ENCODE measurements around the gene KCNQ1.
A peak's percentile ranks its signal among the peaks of the same experiment; 100 is the strongest.

The KCNQ1 gene

DNA sequence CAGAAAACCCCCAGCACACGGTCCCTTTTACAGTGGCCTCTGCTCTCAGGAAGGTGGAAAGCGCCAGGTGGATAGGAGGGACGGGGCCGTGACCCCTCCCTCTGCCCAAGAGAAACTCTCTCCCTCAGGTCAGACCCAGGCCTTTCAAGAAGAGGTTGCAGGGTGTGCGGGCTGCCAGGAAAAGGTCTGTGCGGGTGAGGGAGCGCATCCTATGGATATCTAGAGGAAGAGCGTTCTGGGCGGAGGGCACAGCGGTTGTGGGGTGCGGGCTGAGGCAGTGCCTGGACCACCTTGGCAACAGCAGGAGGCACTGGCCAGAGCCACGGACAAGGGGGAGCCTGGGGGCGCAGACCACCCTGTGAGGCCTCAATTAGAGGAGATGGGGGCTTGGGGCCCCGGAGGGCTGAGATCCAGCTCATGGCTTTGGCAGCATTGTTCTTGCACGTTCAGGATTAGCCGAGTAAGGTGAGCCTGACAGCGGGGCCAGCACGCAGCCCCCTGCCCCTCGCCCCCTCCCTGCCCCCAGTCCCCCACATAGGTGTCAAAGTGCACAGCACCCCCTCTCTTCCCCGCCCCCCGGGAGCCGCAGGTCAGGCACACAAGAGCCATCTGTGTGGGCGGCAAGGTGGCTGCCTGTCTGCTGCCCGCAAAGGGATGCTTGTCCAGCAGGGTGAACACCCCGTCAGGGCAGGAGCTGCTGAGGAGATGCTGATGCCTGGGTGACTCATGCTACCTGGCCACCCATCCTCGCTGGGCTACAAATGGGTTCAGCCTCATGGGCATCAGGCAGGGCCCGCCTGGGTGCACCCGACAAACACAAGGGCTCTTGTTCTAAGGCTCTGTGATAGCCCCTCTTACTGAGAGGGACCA, 347.8 kb downstream of the KCNQ1 start:
- DNase-seq, result peak; percentile 2

DNA sequence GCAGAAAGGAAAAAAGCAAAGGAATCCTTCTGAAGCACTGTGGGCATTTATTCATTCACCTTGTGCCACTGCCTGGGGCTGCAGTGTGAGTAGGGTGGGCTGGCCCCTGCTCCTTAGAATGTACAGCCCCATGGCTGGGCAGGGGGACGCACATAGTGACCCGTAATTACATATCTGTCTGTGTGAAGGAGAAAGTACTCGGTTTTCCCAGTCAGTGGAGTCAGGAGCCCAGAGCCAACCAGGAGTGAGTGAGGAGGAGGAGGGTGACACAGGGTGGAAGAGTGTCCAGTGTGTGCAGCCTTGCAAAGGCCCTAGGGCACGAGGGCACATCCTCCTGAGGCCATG, 348.9 kb downstream of the KCNQ1 start:
- DNase-seq, result no peak

DNA sequence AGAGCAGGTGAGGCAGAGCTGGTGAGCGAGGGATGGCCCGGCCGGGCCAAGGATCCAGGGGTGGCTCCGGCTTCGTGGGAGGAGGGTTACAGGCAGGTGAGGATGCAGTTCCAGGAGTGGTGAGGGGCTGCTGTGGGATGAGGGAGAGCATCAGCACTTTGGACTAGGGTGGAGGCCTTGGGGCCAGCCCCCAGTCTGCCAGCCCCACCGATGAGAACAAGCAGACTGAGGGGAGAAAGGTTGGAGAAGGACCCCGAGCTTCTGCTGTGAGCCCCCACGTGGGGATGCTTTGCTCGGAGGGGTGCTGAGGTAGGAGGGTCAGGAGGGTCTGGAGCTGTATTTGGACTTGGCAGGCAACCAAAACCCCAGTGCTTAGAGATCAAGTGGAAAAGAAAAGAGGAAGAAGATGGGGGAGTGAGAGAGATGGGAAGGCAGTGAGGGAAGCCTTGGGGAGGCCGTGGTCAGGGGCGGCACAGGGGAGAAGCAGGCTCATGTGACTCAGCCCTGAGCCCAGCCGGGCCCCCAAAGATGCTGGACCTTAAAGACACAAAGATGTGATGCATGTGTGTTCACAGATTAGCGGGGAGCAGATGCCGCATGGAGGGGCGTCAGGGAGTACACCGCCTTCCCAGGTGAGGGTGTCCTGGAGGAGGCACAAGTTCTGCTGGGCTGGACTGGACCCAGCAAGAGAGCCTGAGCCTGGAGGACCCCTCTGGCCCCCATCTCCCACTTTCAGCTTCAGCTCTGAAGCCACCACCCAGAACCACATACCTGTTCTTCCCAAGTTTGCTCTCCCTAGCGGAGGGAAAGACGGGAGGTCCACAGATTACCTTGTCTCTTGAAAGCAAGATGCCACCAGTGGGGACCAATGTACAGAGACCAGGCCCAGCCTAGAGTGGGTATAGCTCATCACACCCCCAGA, 349.5 kb downstream of the KCNQ1 start:
- DNase-seq, result no peak

- no peak for DNase-seq
These were observed 350.1 kb downstream of the KCNQ1 start for GRCh38 chr11:2794968-2795322.

DNA sequence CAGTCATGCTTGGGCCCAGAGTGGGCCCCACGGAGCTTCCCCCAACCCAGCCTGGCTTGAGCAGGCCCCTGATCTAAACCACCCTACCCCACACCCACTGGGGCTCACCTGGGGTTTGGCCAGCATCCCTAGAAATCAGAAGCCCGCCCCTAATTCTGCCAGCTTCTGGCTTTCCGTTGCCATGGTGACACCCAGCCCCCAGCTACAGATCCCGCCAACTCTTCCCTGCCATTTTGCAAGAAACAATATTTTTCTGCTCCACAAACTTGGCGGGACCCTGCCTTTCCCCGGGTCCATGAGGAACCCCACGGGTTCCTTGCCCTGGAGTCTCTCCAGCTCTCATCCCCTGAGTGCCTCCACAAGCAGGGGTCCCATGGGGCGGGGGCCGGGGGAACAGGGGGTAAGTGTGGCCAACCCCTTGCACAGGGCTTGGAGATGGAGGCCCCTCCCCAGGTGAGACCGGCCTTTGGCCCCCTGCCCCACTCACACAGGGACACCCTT, 350.7 kb downstream of the KCNQ1 start:
- no peak for DNase-seq

DNA sequence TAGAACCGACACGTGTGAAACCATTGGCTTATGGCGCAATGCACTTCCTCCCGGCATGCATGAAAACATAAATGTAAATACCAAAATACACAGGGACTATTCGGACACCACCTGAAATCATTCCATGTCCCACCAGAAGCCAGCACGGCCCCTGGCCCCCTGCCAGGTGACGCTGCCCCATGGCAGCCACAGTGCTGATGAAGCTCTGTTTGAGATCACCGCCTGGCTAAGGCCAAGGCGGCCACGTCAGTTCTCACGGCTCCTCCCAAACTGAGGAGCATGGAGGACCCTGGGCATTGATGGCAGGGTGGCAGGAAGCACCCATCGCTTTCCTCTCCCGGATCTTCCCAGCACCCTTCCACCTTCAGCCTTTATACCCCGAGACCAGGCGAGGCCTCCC, 351.3 kb downstream of the KCNQ1 start:
- no peak for DNase-seq

DNA sequence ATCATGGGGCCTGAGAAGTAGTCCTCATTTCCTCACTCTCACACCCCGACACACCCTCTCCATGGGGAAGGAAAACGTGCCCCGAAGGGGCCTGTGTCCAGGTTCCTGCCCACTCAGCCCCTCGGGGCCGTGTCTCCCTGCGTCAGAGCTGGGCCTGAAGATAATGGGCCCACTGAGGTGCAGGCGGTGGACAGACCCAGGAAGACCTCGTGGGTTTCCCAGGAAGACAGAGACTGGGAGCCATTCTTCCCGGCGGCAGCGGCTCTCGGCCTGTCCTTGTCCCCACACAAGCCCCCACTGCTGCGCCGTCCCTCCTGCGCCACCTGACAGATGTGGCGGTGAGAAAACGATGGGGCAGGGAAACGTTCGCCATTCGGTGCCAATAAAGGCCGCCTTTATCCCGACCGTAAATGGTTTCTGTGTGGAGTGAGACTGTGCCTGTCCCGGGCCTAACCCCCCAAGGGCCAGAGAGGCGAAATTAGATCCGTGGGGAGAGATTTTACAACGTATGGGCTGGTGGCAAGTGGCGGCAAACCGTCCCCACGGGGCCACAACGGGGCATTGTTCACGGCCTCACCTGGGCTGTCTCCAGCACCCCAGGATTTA, 351.8 kb downstream of the KCNQ1 start:
- no peak for DNase-seq

DNA sequence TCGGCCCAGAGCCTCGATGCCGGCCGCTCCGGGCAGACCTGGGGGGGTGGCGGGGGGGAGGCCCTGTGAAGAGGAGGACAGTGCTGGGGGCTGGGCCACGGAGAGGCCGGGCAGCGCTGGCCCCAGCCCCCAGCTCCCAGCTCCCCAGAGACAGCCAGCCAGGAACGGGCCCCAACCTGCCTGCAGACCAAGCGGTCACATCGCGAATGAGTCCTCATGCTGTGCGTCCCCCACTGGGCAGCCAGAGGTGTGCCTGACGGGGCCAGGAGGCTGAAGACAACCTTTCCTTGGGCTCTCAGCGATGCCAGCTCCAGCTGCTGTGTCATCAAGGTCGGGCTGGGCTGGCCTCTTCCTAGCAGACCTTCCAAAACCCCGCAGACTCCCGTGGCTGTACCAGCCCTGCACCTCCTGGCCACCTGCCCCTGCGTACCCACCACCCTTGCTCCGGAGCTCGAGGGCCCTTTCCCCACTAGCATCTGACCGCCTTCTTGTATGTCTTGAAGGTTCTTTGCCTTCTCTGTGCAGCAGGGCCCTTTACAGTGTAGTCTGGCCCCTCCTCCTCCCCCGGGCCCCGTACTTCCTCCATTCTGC, 352.4 kb downstream of the KCNQ1 start:
- no peak for DNase-seq

DNA sequence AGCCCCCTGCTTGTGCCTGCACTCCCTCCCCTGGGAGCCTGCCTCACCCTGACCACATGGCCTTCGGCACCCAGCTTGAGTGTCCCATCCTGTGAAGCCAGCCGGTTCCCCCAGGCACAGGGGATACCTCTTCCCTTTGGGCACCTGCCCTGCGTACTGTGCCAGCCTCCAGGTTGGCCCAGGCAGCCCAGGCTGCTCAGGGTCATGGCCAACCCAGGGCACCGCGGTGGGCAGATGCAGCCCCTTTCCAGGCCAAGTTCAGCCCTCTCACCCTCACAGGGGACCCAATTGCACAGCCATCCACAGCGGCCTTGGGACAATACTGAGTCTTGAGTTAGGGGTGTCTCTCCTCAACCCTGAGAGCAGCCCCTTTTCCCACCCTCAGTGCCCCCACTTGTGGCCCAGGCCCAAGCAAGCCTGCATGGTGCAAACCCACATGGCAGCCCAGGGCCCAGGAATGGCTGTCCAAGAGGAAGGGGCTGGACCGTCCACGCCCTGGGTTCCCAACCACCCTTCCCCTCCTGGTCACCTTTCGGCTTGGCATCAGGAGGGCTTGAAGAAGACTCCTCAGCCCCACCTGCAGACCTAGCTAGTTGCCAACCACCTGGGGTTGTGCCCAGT, 353.0 kb downstream of the KCNQ1 start:
- no peak for DNase-seq

DNA sequence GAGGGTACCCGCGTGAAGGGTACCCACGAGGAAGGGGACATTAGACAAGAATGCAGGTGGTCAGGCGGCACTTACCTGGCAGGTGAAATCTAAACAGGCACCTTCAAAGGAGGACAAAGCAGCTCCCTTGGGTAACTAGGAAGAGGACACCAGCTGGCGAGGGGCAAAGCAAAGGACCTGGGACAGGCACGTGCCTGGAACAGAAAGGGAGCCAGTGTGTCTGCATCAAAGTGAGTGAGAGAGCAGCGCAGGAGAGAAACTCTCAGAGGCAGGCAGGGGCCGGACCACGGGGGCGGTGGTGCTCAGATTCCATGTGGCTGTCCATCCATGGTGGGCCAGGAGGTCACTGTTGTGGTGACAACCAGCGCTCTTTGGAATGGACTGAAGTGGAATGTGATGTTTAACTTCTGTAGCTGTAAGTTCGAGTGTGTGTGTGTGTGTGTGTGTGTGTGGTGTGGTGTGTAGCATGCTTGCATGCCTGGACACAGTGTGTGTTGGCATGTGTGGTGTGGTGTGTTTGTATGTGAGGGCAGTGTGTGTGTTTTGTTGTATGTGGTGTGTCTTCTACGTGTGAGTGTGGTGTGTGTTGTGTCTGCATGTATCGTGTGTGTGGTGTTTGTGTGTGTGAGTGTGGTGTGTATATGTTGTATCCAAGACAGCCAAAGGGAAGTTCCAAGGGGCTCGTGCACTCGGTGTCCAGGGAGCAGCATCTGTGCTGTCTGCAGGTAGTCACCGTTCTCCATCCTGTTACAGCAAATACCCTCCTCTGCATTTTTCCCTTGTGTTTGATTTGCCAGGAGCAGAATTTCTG, 354.3 kb downstream of the KCNQ1 start:
- DNase-seq, result no peak

DNA sequence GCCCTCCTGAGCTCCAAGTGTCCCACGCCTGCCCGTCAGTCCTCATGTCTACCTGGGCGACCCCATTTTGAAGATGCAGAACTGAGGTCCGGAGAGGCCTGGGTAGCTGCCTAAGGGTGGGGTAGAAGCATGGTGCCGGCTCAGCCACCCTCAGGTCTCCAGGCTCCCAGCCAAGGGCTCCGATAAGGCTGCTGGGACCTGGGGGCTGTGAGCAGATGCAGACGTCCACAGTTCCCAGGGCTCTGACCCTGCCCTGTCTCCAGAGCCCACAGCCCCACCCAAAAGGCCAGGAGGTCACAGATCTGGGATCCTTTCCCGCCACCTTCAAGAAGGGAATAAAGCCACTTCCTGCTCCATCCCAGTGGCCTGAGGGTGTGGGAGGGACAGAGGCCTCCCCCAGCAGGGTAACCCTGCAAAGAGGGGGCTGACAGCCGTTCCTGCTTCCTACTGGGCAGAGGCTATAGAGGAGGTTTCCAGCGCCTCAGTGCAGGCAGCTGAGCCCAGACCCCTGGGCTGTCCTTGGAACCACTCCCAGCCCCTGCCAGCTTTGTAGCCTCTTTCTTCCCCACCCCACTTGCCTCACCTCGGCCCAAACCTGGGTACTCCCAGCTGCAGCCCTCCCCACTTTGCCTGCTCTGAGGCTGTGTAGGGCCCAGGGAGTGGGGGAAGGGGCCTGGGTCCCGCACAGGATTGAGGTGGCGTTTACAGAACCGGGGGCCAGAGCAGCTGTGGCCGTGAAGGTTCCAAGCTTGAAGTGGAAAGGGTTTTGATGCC, 355.3 kb downstream of the KCNQ1 start:
- no peak for DNase-seq

- no peak for DNase-seq
These were observed 356.1 kb downstream of the KCNQ1 start for GRCh38 chr11:2800655-2801531.

- no peak for DNase-seq
These were observed 357.0 kb downstream of the KCNQ1 start for GRCh38 chr11:2801711-2802388.

- no peak for DNase-seq
These were observed 357.8 kb downstream of the KCNQ1 start for GRCh38 chr11:2802389-2803185.

GRCh38 chr11:2803186-2804091, 358.6 kb downstream of the KCNQ1 start:
- DNase-seq, result no peak

DNA sequence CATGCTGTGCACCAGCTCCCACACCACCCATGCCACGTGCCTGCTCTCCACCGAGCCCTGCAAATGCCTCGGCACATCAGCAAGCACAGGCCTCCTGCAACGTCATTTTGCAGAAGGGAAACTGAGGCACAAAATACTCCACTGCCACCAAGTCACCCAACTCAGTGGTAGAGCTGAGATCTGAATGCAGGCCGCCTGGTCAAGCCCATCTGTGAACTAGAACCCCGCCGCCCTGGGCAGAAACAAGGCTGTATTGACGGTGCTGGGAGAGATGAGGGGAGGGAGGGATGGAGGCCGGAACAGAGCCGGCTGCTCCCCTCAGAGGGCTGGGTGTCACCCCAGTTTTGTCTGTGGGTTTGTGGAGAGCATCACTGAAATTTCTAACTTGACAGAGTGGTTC, 359.4 kb downstream of the KCNQ1 start:
- DNase-seq, result no peak

GRCh38 chr11:2804701-2805387, 360.0 kb downstream of the KCNQ1 start:
- DNase-seq, result no peak

Measured in DMS79 treated with DMSO at 0.1 percent for 48 hours (cell line).